GM12891 (cell line): ENCODE results near the gene GUCA2B.

Source experiments
- PAX5 ChIP-seq: IDR thresholded peaks from 2 replicates; pipeline ENCODE4 v1.6.1; 2011; ENCODE audit warnings: low read length, moderate library complexity, mild to moderate bottlenecking; ENCODE audit not compliant: insufficient read depth, severe bottlenecking
- POLR2A ChIP-seq: IDR thresholded peaks from 2 replicates; pipeline ENCODE4 v1.6.1; 2011; ENCODE audit warnings: low read depth, low read length, control low read depth
- POLR2AphosphoS5 ChIP-seq: IDR thresholded peaks from 2 replicates; pipeline ENCODE4 v1.6.1; 2011; ENCODE audit warnings: low read depth, low read length, control low read depth
- POU2F2 ChIP-seq: IDR thresholded peaks from 2 replicates; pipeline ENCODE4 v1.6.1; 2011; ENCODE audit warnings: low read depth, mild to moderate bottlenecking, control low read depth, low read length, moderate library complexity
- SPI1 ChIP-seq: IDR thresholded peaks from 2 replicates; pipeline ENCODE4 v1.6.1; 2011; ENCODE audit warnings: low read depth, low read length, control low read depth
- TAF1 ChIP-seq: IDR thresholded peaks from 2 replicates; pipeline ENCODE4 v1.6.1; 2011; ENCODE audit warnings: low read depth, low read length, control low read depth

DNA sequence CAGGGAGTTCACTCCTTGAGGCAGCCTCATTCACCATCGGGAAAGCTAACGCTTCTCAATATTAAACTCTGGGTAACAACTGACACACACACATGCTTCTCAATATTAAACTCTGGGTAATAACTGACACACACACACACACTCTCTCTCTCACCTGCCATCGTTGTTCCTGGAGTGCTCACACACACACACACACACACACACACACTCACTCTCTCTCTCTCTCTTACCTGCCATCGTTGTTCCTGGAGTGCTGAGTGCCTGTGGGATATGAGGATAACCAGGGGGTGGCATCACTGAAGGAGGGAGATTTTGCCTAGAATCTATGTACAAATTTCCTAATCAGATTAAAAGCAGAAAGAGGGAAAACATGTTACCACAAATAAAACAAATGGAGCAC, 28.5 kb downstream of the GUCA2B start:
- no peak for TF ChIP-seq SPI1
- TF ChIP-seq POLR2A = no peak
- no peak for TF ChIP-seq POLR2AphosphoS5
- no peak for TF ChIP-seq POU2F2
- TF ChIP-seq TAF1 = no peak
- no peak for TF ChIP-seq PAX5
